Karpas-422 (cell line): ENCODE results near the gene RPS19. TPM values are rescaled to one million over a fixed set of nuclear protein-coding genes. Genes with fewer than 3 reads are reported as not detected.

Source experiments
- DNase-seq: peaks from one replicate; pipeline ENCODE4 v3.0.0-alpha.2; 2015
- H2AFZ ChIP-seq: fragments of 200-600 bp; sonication (generic); 2 replicates; pipeline ENCODE4 v1.6.1; 2014; ENCODE audit warnings: antibody characterized with exemption, low read length, mixed read lengths
- H3K27ac ChIP-seq: fragments of 200-600 bp; sonication (generic); 2 replicates; pipeline ENCODE4 v1.5.1; 2014; ENCODE audit warnings: mild to moderate bottlenecking, low read length, moderate library complexity
- H3K27me3 ChIP-seq: fragments of 200-600 bp; sonication (generic); 2 replicates; pipeline ENCODE4 v1.6.1; 2014; ENCODE audit warnings: low read length, mixed read lengths
- H3K36me3 ChIP-seq: fragments of 200-600 bp; sonication (generic); 2 replicates; pipeline ENCODE4 v1.6.1; 2014; ENCODE audit warnings: low read length, mixed read lengths; ENCODE audit not compliant: insufficient read depth
- H3K4me1 ChIP-seq: fragments of 200-600 bp; sonication (generic); 2 replicates; pipeline ENCODE4 v1.6.1; 2014; ENCODE audit warnings: mild to moderate bottlenecking, low read length, mixed read lengths
- H3K4me2 ChIP-seq: fragments of 200-600 bp; sonication (generic); 2 replicates; pipeline ENCODE4 v1.6.1; 2014; ENCODE audit warnings: low read length, low read depth, mild to moderate bottlenecking; ENCODE audit not compliant: poor library complexity, severe bottlenecking
- H3K4me3 ChIP-seq: fragments of 200-600 bp; sonication (generic); 2 replicates; pipeline ENCODE4 v1.5.1; 2014; ENCODE audit warnings: mild to moderate bottlenecking, antibody characterized with exemption, low read length, mixed read lengths
- H3K79me2 ChIP-seq: fragments of 200-600 bp; sonication (generic); 2 replicates; pipeline ENCODE4 v1.6.1; 2014; ENCODE audit warnings: mild to moderate bottlenecking, low read length, mixed read lengths
- H3K9ac ChIP-seq: fragments of 200-600 bp; sonication (generic); 2 replicates; pipeline ENCODE4 v1.6.0; 2014; ENCODE audit warnings: low read length
- H3K9me2 ChIP-seq: fragments of 200-600 bp; sonication (generic), shearing (Covaris generic); replicated peaks from 2 replicates; pipeline ENCODE4 v1.6.0; 2014; ENCODE audit warnings: mild to moderate bottlenecking, low read length, moderate library complexity; ENCODE audit not compliant: insufficient read depth
- H3K9me3 ChIP-seq: fragments of 300-700, 200-600 bp; sonication (generic); 2 replicates; pipeline ENCODE4 v1.6.1; 2014; ENCODE audit warnings: low read length, mixed read lengths
- H4K20me1 ChIP-seq: fragments of 200-600 bp; sonication (generic); 2 replicates; pipeline ENCODE4 v1.6.1; 2014; ENCODE audit warnings: mild to moderate bottlenecking, antibody characterized with exemption, low read length, low read depth; ENCODE audit not compliant: insufficient read depth
- total RNA-seq: library from RNA; depleted of rRNA; stranded (reverse); fragments of >200 nt; shearing (Covaris generic); gene quantifications from 2 replicates; pipeline ENCODE4 v1.2.3, GENCODE V29; 2014; ENCODE audit warnings: low replicate concordance

Gene RPS19
- total RNA-seq, 1 experiment from 2014 or later, result 2,482 TPM

DNA sequence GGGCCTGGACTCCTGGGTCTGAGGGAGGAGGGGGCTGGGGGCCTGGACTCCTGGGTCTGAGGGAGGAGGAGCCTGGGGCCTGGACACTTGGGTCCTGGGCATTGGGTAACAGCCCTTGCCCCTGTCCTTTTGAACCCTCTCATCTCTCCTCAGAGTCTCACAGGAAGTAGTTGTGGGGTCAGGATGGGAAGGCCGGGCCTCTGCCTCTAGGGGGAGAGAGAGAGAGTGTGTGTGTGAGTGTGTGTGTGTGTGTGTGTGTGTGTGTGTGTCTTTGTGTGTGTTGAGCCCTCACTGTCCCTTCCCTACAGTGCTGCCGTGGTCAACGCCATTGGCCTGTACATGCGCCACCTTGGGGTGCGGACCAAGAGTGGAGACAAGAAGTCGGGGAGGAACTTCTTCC, 33.8 kb downstream of the RPS19 start:
- H3K36me3 ChIP-seq, result peaks cover 21% of the 10 kb centered on the region; the same call in 1 of the 2 replicates
- H3K4me1 ChIP-seq, result peaks cover 9% of the 10 kb centered on the region
- no peaks in the 10 kb centered on the region for H3K27me3 ChIP-seq
- no peak overlapping the region for H3K4me3 ChIP-seq
- H4K20me1 ChIP-seq, result no peaks in the 10 kb centered on the region
- H3K4me2 ChIP-seq, result no peak overlapping the region
- no peaks in the 10 kb centered on the region for H3K9me2 ChIP-seq
- peak; percentile 77 for DNase-seq
- no peaks in the 10 kb centered on the region for H3K9me3 ChIP-seq
- no peak overlapping the region for H3K9ac ChIP-seq
- no peaks in the 10 kb centered on the region; the same call in 1 of the 2 replicates for H3K79me2 ChIP-seq
- H2AFZ ChIP-seq, result no peak overlapping the region
- no peak overlapping the region for H3K27ac ChIP-seq

DNA sequence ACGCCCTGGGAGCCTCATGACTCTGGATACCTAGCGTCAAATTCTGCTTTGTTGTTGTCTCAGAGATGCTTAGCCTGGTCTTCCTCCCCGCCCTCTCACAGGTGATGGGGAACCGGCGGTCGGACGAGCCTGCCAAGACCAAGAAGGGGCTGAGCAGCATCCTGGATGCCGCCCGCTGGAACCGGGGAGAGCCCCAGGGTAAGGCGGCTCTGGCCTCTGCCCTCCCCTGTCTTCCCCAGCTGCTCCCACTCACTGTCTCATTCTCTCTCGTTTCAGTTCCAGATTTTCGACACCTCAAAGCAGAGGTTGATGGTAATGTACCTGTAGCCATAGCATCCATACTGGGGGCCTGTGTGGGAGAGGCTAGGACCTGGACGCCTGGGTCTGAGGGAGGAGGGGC, 34.3 kb downstream of the RPS19 start:
- Histone ChIP-seq H3K27ac (no peak overlapping the region), H3K4me1 (peaks cover 9% of the 10 kb centered on the region), H4K20me1 (no peaks in the 10 kb centered on the region)

DNA sequence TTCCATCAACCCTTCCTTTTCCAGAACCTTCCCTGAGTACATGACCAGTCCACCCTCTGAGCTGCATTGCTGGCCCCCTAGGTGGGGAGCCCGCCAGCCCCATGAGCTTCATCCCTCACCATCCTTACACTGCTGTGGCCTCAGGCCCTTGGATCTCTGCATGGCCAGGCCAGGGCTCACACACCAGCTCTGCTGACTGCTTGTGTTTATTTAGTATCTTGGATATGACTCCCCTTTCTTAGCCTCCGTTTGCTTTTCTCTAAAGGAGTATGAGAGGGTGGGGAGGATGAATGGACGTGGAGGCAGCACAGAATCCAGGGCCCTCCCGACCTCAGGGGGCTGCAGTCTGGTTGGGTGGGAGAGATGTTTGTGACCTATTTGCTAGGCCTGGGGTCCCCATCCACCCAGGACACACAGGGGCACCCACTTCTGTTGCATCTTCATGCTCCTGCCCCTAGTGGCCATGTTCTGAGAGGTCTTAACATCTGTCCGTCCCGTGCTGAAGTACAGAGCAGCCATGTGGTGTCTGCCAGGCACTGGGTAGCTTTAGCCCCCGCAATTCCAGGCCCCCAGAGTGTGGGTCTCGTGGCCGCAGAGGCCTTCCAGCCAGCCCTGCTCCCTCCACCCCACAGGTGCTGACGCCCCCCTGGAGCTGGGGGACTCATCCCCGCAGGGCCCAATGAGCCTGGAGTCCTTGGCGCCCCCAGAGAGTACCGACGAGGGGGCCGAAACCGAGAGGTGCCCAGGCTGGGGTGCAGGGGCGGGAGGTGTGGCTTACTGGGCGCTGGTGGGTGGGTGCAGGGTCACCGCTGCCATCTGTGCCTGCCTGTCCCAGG, 35.9 kb downstream of the RPS19 start:
- Histone ChIP-seq H3K27me3 (no peaks in the 10 kb centered on the region), H3K4me1 (peaks cover 9% of the 10 kb centered on the region), H3K36me3 (peaks cover 22% of the 10 kb centered on the region; the same call in 1 of the 2 replicates)

More for the DNA sequence above, 34.3 kb downstream of the RPS19 start:
- H3K4me3 ChIP-seq, result no peak overlapping the region
- H3K9me2 ChIP-seq, result no peaks in the 10 kb centered on the region
- DNase-seq, result no peak
- H3K9ac ChIP-seq, result no peak overlapping the region
- no peak overlapping the region for H2AFZ ChIP-seq
- no peaks in the 10 kb centered on the region for H3K27me3 ChIP-seq
- H3K79me2 ChIP-seq, result no peaks in the 10 kb centered on the region; the same call in 1 of the 2 replicates
- H3K4me2 ChIP-seq, result no peak overlapping the region
- no peaks in the 10 kb centered on the region for H3K9me3 ChIP-seq
- peaks cover 17% of the 10 kb centered on the region; the same call in 1 of the 2 replicates for H3K36me3 ChIP-seq

DNA sequence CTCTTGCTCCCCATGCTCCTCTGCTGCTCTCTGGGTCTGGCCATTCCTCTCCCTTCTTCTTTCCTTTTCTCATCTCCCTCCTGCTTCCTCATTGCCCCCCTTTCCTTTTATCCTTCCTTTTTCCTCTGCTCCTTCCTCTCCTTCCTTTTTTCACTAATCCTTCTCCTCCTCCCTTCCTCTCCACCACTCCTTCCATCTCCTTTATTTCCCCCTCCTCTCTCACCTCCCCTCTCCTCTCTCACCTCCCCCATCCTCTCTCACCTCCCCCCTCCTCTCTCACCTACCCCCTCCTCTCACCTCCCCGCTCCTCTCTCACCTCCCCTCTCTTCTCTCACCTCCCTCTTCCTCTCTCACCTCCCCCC, 36.5 kb downstream of the RPS19 start:
- peaks cover 23% of the 10 kb centered on the region; the same call in 1 of the 2 replicates for H3K36me3 ChIP-seq
- H3K9me3 ChIP-seq, result no peaks in the 10 kb centered on the region
- no peak overlapping the region for H2AFZ ChIP-seq
- H3K4me2 ChIP-seq, result no peak overlapping the region
- no peak overlapping the region for H3K9ac ChIP-seq
- peak overlapping the region; percentile 18; the same call in 1 of the 2 replicates for H3K27ac ChIP-seq
- no peaks in the 10 kb centered on the region for H3K27me3 ChIP-seq
- peaks cover 9% of the 10 kb centered on the region for H3K4me1 ChIP-seq
- H3K9me2 ChIP-seq, result no peaks in the 10 kb centered on the region
- no peak overlapping the region for H3K4me3 ChIP-seq
- no peaks in the 10 kb centered on the region; the same call in 1 of the 2 replicates for H3K79me2 ChIP-seq
- H4K20me1 ChIP-seq, result no peaks in the 10 kb centered on the region
- no peak for DNase-seq

More for the DNA sequence above, 35.9 kb downstream of the RPS19 start:
- peak overlapping the region; percentile 18; the same call in 1 of the 2 replicates for H3K27ac ChIP-seq
- H2AFZ ChIP-seq, result no peak overlapping the region
- H3K4me3 ChIP-seq, result no peak overlapping the region
- no peak overlapping the region for H3K9ac ChIP-seq
- H3K4me2 ChIP-seq, result no peak overlapping the region
- DNase-seq, result peak; percentile 79
- no peaks in the 10 kb centered on the region for H3K9me2 ChIP-seq
- H3K79me2 ChIP-seq, result no peaks in the 10 kb centered on the region; the same call in 1 of the 2 replicates
- no peaks in the 10 kb centered on the region for H3K9me3 ChIP-seq
- H4K20me1 ChIP-seq, result no peaks in the 10 kb centered on the region

DNA sequence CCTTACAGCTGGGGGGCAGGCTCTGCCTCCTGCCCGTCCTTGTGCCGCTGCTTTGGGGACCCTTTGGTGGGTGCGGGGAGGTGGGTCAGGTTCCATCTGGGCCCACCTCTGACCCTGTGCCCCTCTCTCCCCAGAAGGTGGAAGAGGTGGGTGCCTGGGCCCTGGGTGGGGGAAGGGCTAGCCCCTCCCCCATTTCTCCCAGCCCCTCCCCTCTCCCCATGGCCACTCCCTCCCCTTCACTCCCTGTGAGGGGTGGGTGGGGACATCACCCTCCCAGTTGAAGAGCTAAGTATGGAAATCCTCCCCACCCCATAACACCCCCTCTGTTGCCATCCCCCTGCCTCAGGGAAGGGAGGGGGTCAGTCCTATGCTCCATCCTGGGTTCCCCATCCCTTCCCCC, 37.1 kb downstream of the RPS19 start:
- Histone ChIP-seq H3K36me3 (peaks cover 27% of the 10 kb centered on the region; the same call in 1 of the 2 replicates), H4K20me1 (no peaks in the 10 kb centered on the region), H3K9me2 (no peaks in the 10 kb centered on the region), H3K27me3 (no peaks in the 10 kb centered on the region), H3K4me2 (no peak overlapping the region), H3K4me3 (no peak overlapping the region), H3K79me2 (no peaks in the 10 kb centered on the region; the same call in 1 of the 2 replicates), H3K4me1 (peaks cover 9% of the 10 kb centered on the region), H3K27ac (no peak overlapping the region), H2AFZ (no peak overlapping the region), H3K9ac (no peak overlapping the region), H3K9me3 (no peaks in the 10 kb centered on the region)
- DNase-seq, result no peak

DNA sequence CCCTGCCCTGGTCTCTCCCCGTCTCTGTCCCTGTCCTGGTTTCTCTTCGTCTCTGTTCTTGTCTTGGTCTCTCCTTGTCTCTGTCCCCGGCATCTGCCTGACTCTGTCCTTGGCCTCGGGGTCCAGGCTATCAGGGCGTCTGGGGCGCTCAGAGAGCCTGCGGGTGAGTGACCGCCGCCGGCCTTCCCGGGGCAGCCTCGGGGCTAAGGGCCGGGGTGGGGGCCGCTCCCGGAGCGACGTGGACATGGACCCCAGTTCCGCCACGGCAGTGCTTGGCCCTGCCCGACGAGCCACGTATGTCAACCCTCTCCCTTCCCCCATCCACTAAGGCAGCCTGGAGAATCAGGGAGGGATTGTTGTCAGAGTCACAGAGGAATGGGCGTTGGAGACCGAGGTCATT, 37.8 kb downstream of the RPS19 start:
- Histone ChIP-seq H2AFZ (no peak overlapping the region), H3K9ac (no peak overlapping the region), H3K4me2 (no peak overlapping the region), H3K27ac (no peak overlapping the region), H3K79me2 (no peaks in the 10 kb centered on the region; the same call in 1 of the 2 replicates), H3K9me3 (no peaks in the 10 kb centered on the region), H3K27me3 (no peaks in the 10 kb centered on the region), H3K4me1 (peaks cover 9% of the 10 kb centered on the region), H4K20me1 (no peaks in the 10 kb centered on the region), H3K4me3 (no peak overlapping the region), H3K36me3 (peaks cover 27% of the 10 kb centered on the region; the same call in 1 of the 2 replicates), H3K9me2 (no peaks in the 10 kb centered on the region)
- no peak for DNase-seq

DNA sequence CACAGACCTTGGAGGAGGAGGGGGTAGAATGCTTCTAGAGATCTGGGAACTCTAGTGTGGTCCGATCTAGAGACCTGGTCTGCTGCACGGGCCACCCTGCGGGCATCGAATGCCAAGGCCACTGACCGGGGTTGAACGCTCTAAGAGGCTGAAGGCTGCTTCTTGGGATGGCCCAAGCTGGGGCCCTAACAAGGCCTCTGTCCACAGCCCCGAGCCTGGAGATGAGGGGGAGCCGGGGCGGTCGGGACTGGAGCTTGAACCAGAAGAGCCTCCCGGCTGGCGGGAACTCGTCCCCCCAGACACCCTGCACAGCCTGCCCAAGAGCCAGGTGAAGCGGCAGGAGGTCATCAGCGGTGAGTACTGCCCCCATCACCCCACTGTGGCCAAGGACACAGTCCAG, 38.2 kb downstream of the RPS19 start:
- Histone ChIP-seq H2AFZ (no peak overlapping the region), H3K4me3 (no peak overlapping the region), H3K79me2 (no peaks in the 10 kb centered on the region; the same call in 1 of the 2 replicates), H3K9me3 (no peaks in the 10 kb centered on the region), H3K4me1 (peaks cover 9% of the 10 kb centered on the region), H3K4me2 (no peak overlapping the region), H4K20me1 (no peaks in the 10 kb centered on the region), H3K27ac (no peak overlapping the region), H3K9ac (no peak overlapping the region), H3K36me3 (peaks cover 27% of the 10 kb centered on the region), H3K27me3 (no peaks in the 10 kb centered on the region), H3K9me2 (no peaks in the 10 kb centered on the region)
- no peak for DNase-seq

DNA sequence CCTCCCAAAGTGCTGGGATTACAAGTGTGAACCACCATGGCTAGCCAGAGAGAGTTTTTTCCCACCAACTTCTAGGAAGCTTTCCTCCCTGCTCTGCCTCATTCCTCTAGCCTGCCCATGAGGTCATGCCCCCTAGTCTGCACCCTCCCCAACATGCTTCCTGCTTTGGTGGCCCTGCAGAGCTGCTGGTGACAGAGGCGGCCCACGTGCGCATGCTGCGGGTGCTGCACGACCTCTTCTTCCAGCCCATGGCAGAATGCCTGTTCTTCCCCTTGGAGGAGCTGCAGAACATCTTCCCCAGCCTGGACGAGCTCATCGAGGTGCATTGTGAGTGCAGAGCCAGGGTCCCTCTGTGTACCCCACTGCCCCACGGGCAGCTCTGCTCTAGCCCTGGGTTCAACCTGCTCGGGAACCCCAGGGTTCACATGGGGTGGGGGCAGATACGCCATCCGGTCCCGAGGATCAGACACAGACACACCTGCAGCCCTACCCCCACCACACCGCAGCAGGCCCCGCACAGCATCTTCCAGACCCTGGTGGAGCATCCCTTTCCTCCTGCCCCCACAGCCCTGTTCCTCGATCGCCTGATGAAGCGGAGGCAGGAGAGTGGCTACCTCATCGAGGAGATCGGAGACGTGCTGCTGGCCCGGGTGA, 41.8 kb downstream of the RPS19 start:
- no peaks in the 10 kb centered on the region for H4K20me1 ChIP-seq
- no peaks in the 10 kb centered on the region for H3K4me1 ChIP-seq

More for the DNA sequence above, 41.8 kb downstream of the RPS19 start:
- Histone ChIP-seq H3K9me3 (no peaks in the 10 kb centered on the region), H3K9ac (no peak overlapping the region), H3K27ac (no peak overlapping the region), H3K79me2 (no peaks in the 10 kb centered on the region), H3K4me2 (no peak overlapping the region), H3K4me3 (no peak overlapping the region), H3K9me2 (no peaks in the 10 kb centered on the region), H3K27me3 (no peaks in the 10 kb centered on the region), H3K36me3 (peaks cover 18% of the 10 kb centered on the region), H2AFZ (no peak overlapping the region)
- no peak for DNase-seq
